ENCODE data around the gene RABGAP1L. TPM values are rescaled to one million over a fixed set of nuclear protein-coding genes. Genes with fewer than 3 reads are reported as not detected.
A peak's percentile ranks its signal among the peaks of the same experiment; 100 is the strongest.

RABGAP1L gene
- total RNA-seq, 2 experiments from 2014 or later, result 98.1 to 158 TPM

DNA sequence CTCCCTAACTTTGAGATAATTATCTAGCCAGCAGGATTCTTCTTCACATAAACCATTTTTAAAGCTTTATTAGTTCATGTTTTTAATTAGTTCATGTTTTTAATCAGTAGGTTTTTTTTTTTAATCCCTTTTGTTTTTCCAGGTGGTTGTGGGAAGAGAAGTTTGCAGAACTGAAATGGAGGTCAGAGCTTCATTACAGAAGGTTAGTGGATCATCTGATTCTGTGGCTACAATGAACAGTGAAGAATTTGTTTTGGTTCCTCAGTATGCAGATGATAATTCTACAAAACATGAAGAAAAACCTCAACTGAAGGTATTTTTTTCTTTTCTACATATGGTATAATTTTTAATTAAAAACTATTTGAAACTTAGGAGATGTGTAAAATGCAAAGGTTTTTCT is 59.7 kb downstream of the RABGAP1L start:
- TF ChIP-seq CTCF (conservative IDR thresholded peaks at IDR 0.05; ENCODE audit: low read length) (no peak), EZH2phosphoT487 (IDR thresholded peaks at IDR 0.05; ENCODE audit: borderline replicate concordance, low read depth, low read length) (no peak)
- Histone ChIP-seq H3K36me3 (ENCODE audit: insufficient read depth, low read length) (peaks cover 33% of the 10 kb centered on the region), H2AFZ (ENCODE audit: low read length) (no peak overlapping the region), H3K9me2 (ENCODE audit: insufficient read depth, low read length) (no peaks in the 10 kb centered on the region), H3K27ac (ENCODE audit: low read depth, low read length, poor library complexity, severe bottlenecking) (peak overlapping the region; percentile 51), H3K9me3 (ENCODE audit: low read length) (no peaks in the 10 kb centered on the region; the same call in 1 of the 2 replicates), H3K4me3 (ENCODE audit: low read depth, low read length, poor library complexity, severe bottlenecking) (peak overlapping the region; percentile 14), H3K4me2 (ENCODE audit: low read length) (peak overlapping the region; percentile 49), H3K4me1 (ENCODE audit: insufficient read depth, low read length, poor library complexity, severe bottlenecking) (peaks cover 28% of the 10 kb centered on the region), H3K79me2 (ENCODE audit: insufficient read depth, low read depth, low read length) (peaks cover 24% of the 10 kb centered on the region; the same call in 1 of the 2 replicates), H4K20me1 (ENCODE audit: insufficient read depth, low read length) (peaks cover 9% of the 10 kb centered on the region; the same call in 1 of the 2 replicates)
- no TSS peak for BruUV-seq (replicated peaks)
- CTCF ChIA-PET (ENCODE audit: unreplicated experiment), result interaction anchor here (0.9 kb wide), 1 partner anchor 57 kb away, joined by 3 read pairs; no protein-coding TSS in a partner anchor
- intact Hi-C loops (cut with micrococcal nuclease; ENCODE audit: unreplicated experiment), result loop anchor here (2.0 to 10.0 kb wide), 6 partner anchors 124 to 792 kb away; partner anchors contain the start of genes GAS5, KLHL20, RC3H1 and ZBTB37
- peak; percentile 24 for DNase-seq (ENCODE audit: low spot score)
- POLR2A ChIA-PET, result interaction anchor here (0.6 to 2.1 kb wide), 10 partner anchors 10 to 951 kb away, joined by 3 to 14 read pairs (median 4); no protein-coding TSS in a partner anchor

DNA sequence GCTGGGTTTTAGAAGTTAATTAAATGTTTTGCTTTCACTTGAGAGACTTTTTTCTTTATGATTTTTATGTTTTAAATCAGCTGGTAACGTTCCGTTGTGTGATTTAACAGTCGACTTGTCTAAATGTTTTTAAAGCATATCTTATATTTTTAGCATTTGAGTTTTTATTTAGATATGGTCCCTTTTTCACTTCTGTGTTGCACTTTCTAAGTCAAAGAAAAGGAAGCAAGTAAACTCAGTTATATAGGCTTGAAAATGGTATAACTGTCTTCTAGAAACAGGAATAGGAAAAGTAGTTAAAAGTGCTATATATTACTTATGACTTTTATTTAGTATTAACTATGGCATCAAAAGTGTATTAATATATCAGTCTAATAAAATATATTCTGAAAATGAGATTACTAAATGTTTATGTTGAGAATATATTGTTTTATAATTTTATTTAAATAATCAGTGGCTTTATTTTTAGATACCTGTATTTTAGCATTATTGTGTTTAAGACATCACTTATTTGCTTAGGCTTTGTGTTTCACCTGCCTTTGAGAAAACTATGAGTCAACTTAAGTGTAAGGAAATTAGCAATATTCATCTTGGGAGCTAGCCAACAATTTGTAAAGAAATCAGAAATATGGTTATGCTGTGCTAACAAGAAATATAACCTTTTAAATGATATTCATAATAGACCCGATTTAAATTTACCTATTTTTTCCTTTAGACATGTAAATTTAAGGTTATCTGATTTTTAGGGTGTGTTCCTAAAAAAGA is 60.5 kb downstream of the RABGAP1L start:
- H3K4me3 ChIP-seq (ENCODE audit: low read depth, low read length, poor library complexity, severe bottlenecking), result peak overlapping the region; percentile 14

More for the DNA sequence above, 60.5 kb downstream of the RABGAP1L start:
- Histone ChIP-seq H3K9me2 (ENCODE audit: insufficient read depth, low read length) (no peaks in the 10 kb centered on the region), H4K20me1 (ENCODE audit: insufficient read depth, low read length) (peaks cover 9% of the 10 kb centered on the region; the same call in 1 of the 2 replicates), H3K36me3 (ENCODE audit: insufficient read depth, low read length) (peaks cover 38% of the 10 kb centered on the region), H3K9me3 (ENCODE audit: low read length) (no peaks in the 10 kb centered on the region; the same call in 1 of the 2 replicates), H2AFZ (ENCODE audit: low read length) (no peak overlapping the region), H3K4me1 (ENCODE audit: insufficient read depth, low read length, poor library complexity, severe bottlenecking) (peaks cover 28% of the 10 kb centered on the region), H3K4me2 (ENCODE audit: low read length) (peak overlapping the region; percentile 49), H3K27ac (ENCODE audit: low read depth, low read length, poor library complexity, severe bottlenecking) (peak overlapping the region; percentile 51), H3K79me2 (ENCODE audit: insufficient read depth, low read depth, low read length) (peaks cover 24% of the 10 kb centered on the region; the same call in 1 of the 2 replicates)
- TF ChIP-seq EZH2phosphoT487 (IDR thresholded peaks at IDR 0.05; ENCODE audit: borderline replicate concordance, low read depth, low read length) (no peak), CTCF (conservative IDR thresholded peaks at IDR 0.05; ENCODE audit: low read length) (no peak)
- POLR2A ChIA-PET, result interaction anchor here (0.7 to 1.8 kb wide), 9 partner anchors 11 to 952 kb away, joined by 3 to 5 read pairs (median 4); partner anchors contain the start of gene ZBTB37
- intact Hi-C loops (cut with micrococcal nuclease; ENCODE audit: unreplicated experiment), result loop anchor here (2.0 to 10.0 kb wide), 6 partner anchors 125 to 792 kb away; partner anchors contain the start of genes GAS5, KLHL20, RC3H1 and ZBTB37
- TSS peak; percentile 48 for BruUV-seq (replicated peaks)
- DNase-seq (ENCODE audit: low spot score), result peak; percentile 17
- CTCF ChIA-PET (ENCODE audit: unreplicated experiment), result no interaction called here

All from OCI-LY7 (cell line).